GM19351 (cell line): ENCODE data around the gene CCL25.
"Not testable (repeated sequence)": the region's sequence is repeated elsewhere in the genome, so short reads cannot be mapped to it uniquely, and the experiment has no call there.

ENCODE experiments used
- ATAC-seq: cut with Tn5 transposase; IDR thresholded peaks from one replicate; pipeline ENCODE4 v1.9.1; 2021; ENCODE audit warnings: mild to moderate bottlenecking, moderate library complexity; ENCODE audit not compliant: unreplicated experiment

Gene CCL25

DNA sequence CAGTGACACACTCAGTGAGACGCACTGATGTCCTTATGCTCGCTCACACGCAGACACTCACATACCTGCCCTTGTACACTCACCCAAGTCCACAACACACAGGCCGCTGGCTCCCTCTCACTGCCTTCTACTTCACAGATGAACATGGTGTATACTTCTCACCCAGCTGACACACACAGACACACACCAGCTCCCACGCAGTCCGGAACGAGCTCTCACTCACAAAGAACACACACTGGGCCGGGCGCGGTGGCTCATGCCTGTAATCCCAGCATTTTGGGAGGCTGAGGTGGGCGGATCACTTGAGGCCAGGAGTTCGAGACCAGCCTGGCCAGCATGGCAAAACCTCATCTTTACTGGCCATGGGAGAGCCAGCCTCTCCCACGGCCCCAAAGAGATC, 31.6 kb downstream of the CCL25 start:
- no peak for ATAC-seq

DNA sequence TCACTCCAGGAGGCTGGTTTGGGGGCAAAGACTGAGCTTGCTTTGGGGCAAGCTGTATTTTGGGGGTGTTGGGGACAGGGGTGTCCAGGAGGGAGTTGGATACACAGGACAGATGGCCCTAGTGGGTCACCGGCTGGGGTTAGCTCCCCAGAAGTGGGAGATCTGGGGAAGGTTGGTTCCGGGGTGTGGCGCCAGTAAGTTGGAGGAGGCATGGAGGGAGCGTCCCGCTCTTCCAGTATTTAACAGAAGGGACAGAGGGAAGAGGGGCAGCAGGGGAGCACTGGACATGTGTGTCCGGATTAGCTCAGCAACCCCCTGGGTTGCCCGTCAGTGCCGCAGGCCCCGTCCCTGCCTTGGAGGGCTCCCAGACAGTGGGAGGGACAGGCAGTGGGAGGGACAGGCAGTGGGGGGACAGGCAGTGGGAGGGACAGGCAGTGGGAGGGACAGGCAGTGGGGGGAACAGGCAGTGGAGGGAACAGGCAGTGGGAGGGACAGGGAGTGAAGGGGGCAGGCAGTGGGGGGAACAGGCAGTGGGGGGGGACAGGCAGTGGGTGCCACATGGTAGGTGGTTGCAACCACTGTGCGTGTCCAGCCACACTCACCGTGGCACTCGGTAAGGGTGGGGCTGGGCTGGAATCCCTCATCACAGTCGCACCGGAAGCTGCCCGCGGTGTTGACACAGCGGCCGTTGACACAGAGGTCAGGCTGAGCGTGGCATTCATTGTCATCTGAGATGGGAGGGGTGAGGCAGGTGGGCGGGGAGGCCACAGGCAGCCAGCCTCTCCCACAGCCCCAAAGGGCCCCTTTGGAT, 33.2 kb downstream of the CCL25 start:
- ATAC-seq, result no peak

DNA sequence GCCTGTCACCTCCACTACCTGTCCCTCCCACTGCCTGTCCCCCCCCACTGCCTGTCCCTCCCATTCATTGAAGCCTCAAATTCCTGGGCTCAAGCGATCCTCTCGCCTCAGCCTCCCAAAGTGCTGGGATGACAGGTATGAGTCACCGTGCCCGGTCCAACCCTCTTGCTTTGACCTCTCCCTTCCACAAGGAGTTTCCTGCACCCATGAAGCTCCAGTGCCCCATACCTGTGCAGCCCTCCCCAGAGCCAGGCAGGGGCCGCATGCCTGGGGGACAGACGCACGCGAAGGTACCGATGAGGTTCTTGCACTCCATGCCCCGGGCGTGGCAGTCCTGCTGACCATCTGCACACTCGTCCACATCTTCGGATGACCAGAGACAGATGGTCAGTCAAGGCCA, 34.3 kb downstream of the CCL25 start:
- no peak for ATAC-seq

DNA sequence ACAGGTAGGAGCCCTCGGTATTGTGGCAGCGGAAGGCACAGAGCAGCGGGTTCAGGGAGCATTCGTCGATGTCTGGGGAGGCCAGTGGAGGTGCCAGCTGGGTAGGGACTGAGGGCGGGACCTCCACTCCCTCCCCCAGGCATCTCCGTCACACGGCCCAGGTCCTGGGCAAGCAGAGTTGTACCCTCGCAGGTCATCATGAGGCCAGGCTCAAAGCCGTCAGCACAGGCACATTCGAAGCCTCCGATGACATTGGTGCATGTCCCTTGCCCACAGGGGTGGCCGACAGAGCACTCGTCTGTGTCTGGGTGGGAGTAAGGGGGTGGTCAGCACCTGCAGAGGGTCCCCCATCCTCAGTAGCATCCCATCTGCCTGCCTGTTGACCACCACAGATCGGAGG, 35.3 kb downstream of the CCL25 start:
- ATAC-seq, result no peak

DNA sequence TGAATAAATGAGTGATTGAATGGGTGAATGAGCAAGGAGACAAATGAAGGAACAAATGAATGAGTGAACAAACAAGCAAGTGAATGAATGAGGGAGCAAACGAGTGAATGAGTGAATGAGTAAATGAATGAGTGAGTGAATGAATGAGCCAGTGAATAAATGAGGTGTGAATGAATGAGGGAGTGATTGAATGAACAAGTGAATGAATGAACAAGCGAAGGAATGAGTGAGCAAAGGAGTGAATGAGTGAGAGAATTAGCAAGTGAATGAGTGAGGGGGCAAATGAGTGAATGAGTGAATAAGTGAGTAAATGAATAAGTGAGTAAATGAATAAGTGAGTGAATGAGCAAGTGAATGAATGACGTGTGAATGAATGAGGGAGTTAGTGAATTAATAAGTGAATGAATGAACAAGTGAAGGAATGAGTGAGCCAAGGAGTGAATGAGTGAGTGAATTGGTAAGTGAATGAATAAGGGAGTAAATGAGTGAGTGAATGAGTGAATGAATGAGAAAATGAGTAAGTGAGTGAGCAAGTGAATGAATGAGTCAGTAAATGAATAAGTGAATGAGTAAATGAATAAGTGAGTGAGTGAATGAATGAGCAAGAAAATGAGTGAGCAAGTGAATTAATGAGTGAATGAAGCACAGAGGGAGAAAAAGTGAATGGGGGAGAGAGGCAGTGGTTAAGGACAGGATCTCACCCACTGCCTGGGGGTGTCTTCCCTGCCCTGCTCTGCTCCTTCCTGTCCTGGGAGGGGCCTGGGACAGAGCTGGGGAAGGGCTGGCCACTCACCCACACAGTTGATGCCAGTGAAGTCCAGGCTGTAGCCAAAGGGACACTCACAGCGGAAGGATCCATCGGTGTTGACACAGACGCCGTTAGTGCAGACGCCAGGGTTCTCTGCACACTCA, 36.4 kb downstream of the CCL25 start:
- ATAC-seq, result no peak

DNA sequence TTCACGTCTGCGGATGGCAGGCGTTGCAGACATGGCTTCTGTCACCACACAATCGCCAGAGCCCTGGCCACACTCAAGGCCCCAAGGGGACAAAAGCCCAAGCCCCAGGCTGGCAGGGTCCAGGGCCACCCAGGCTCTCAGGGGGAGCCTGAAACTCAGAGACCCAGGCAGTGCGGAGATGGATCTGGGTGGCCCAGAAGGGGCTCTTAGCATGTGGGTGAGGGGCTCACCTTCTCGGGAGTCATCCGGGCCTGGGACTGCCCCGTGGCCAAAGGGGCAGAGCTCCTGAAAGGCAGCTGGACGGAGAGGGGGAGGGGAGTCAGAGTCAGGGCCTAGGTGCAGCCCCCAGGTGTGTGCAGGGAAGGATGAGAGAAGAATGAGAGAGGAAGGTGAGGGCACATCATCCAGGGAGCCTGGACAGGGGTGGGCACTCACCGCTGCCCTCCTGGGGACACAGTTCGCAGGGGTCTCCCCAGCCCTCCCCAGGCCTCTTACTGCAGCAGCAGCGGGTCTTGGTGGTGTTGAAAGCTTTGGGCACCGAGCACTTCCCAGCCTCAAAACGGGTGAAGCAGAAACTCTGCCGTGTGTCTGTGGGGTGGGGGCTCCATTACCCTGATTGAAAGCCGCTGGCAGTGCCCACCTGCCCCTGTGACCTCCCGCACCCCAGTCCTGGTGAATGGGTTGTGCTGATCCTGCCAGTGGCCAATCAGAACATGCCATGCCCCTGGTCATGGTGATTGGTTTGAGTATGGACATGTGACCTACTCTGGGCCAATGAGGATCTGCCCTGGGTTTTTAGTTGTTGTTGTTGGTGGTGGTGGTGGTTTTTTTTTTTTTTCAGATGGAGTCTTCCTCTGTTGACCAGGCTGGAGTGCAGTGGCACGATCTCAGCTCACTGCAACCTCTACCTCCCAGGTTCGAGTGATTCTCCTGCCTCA, 37.4 kb downstream of the CCL25 start:
- no peak for ATAC-seq

DNA sequence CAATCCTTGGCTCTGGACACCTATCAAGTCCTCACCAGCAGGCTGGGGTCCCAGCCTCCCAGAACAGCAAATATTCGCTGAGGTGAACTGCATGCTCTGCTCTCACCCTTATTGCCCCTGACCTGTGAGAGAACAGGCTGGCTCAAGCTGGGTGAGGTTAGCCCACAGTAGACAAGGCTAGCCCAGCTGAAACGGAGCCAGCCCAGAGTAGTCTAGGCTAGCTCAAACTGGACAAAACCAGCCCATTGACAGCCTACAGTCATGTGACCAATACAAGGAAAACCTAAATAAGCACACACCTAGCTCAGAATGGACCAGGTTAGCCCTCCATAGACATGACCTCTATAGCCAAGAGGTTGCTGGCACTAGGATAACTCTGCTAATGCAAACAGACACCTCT, 38.4 kb downstream of the CCL25 start:
- no peak for ATAC-seq

DNA sequence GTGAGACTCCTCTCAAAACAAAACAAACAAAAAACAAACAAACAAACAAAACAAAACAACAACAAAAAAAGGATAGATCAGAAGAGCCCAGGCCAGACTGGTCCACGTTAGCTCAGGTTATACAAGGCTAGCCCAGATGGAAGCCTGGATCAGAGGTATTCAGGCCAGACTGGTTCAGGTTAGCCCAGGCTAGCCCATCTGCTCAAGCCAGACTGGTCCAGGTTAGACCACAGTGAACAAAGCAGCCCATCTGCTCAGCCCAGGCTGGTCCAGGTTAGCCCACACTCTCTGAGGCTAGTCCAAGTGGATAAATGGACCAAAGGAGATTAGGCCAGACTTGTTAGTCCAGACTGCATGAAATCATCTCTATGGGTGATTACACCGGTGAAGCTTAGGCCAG, 41.2 kb downstream of the CCL25 start:
- ATAC-seq, result no peak

DNA sequence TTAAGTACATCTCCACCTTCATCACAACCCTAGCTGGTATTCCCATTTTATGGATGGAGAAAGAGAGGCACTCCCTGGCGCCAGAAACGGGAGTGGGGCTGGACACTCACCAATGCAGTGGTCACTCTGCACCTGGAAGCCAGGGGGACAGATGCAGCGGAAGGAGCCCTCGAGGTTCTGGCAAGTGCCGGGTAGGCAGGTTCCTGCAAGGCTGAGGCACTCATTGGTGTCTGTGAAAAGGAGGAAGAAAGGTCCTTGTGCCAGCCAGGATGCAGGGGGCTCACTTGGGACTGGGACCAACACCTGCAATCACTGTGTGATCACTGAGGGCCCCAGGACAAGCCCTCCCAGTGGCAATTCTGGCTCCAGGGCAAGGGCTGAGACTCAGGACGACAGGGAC, 41.8 kb downstream of the CCL25 start:
- ATAC-seq, result no peak

DNA sequence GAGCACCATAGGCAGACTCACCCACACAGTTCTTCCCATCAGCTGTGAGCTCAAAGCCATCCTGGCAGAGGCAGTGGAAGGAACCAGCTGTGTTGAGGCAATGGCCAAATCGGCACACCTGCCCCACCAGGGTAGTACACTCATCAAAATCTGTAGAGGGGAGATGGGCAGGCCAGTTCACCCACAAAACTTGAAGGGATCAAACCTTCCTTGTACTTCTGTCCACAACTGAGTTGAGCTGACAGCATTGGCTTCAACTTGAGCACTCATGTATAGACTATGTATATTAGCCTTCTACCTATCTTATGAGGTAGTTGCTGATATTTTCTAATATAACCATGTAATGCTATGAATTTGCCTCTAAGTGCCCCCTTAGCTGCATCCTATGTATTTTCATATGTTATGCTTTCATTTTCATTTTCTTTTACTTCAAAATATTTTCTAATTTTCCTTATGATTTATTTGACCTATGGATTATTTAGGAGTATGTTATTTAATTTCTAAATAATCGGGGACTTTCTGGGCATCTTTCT, 42.9 kb downstream of the CCL25 start:
- ATAC-seq, result no peak

DNA sequence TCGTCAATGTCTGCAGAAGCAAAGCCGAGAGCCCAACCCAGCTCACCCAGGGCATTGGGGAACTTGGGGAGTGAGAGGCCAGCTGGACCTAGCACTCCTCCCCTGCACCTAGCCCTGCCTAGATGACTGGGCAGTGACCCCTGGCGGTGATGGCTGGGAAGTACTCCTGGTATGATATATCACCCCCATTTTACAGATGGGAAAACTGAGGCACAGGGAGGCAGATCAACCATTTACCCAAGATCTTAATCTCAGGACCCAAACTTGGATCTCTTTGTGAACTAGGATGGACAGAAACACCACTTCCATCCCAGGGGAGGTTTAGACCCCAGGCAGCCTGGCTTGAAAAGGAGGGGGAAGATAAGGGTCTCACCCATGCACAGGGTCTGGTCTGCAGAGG, 43.5 kb downstream of the CCL25 start:
- ATAC-seq, result no peak

DNA sequence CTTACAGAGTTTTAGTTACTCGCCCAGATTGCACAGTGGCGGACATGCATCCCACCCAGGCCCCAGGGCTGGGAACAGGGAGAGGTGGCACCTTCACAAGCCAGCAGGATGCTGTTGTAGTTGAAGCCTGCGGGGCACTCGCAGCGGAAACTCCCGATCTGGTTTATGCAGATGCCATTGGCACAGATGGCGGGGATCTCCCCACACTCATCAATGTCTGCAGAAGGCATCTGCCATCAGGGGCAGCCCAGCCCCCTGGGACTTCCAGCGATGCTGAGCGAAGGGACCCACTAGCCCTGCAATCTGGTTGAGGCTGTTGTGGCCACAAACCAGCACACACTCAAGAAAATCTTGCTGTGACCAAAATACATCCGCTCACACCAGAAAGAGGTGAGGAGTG, 44.6 kb downstream of the CCL25 start:
- ATAC-seq, result no peak

DNA sequence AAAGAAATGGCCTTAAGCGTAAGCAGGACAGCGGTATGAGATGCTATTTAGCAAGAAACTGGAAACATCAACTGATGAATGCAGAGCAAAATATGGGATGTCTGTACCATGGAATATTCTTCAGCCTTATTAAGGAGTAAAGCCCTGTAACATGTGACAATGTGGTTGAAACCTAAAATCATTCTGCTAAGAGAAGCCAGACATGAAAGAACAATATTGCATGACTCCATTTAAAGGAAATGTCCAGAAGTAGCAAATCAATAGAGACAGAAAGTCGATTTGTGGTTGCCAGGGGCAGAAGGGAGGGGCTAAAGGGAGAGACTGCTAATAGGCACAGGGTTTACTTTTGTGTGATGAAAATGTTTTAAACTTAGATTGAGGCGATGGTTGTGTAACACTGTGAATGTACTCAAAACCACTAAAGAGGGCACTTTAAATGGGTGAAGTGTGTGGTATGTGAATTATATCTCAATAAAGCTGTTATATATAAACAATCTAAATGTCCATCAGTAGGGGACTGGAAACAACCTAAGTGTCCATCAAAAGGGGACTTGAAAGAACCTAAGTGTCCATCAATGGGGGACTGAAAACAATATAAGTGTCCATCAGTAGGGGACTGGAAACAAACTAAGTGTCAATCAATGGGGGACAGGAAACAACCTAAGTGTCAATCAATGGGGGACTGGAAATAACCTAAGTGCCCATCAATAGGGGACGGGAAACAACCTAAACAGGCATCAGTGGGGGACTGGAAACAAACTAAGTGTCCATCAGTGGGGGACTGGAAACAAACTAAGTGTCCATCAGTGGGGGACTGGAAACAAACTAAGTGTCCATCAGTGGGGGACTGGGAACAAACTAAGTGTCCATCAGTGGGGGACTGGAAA, 45.4 kb downstream of the CCL25 start:
- ATAC-seq, result no peak

DNA sequence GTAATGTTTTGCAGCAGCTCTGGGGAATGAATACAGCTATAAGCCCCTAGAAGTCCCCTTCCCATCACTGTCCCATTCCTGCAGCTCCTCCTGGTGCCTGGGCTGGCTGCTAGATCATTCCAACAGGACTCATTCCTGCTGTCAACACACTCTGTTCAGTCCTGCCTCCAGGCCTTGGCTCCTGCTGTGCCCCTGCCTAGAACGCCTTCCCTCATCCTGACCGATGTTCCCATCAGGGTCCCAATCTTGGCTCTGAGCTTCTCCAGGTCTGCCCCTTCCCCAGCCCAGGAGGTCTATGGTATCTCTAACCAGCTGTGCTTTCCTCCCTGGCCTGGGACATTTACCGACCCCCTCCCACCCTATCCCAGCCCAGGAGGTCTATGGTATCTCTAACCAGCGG, 48.8 kb downstream of the CCL25 start:
- ATAC-seq, result no peak

DNA sequence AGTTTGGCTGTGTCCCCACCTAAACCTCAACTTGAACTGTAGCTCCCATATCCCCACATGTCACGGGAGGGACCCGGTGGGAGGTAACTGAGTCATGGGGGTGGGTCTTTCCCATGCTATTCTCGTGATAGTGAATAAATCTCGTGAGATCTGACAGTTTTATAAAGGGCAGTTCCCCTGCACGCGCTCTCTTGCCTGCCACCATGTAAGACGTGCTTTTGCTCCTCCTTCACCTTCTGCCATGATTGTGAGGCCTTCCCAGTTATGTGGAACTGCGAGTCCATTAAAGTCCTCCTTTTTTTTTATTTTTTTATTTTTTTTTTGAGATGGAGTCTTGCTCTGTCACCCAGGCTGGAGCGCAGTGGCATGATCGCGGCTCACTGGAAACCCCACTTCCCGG, 49.4 kb downstream of the CCL25 start:
- not testable (repeated sequence) for ATAC-seq

DNA sequence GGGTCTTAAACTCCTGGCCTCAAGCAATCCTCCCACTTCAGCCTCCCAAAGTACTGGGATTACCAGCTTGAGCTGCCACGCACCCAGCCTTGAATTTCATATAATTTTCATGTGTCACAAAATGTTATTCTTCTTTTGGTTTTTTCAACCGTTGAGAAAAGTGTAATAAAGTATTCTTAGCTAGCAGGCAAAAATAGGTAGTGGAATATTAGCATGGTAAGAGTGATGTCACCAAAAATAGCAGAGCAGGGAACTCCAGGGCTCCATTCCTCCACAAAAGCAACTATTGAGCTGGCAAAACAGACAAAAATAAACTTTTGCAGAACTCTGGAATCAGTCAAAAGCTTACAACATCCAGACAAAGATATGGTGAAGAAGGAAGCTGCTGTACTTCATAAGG, 52.9 kb downstream of the CCL25 start:
- ATAC-seq, result no peak

DNA sequence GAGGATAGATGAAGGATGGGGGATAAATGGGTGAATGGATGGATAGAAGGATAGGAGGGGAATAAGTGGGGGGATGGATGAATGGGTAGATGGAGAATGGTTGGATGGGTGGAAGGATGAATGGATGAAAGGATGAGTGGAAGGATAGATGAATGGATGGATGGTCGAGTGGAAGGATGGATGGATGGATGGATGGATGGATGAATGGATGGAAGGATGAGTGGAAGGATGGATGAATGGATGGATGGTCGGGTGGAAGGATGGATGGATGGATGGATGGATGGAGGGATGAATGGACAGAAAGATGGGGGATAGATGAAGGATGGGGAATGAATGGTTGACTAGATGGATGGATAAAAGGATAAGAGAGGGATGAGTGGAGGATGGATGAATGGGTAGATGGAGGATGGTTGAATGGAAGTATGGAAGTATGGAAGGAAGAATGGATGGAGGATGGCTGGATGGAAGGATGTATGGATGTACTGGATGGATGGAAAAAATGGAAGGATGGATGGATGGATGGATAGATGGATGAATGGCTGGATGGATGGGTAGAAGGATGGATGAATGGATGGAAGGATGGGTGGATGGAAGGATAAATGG, 54.8 kb downstream of the CCL25 start:
- ATAC-seq, result no peak

DNA sequence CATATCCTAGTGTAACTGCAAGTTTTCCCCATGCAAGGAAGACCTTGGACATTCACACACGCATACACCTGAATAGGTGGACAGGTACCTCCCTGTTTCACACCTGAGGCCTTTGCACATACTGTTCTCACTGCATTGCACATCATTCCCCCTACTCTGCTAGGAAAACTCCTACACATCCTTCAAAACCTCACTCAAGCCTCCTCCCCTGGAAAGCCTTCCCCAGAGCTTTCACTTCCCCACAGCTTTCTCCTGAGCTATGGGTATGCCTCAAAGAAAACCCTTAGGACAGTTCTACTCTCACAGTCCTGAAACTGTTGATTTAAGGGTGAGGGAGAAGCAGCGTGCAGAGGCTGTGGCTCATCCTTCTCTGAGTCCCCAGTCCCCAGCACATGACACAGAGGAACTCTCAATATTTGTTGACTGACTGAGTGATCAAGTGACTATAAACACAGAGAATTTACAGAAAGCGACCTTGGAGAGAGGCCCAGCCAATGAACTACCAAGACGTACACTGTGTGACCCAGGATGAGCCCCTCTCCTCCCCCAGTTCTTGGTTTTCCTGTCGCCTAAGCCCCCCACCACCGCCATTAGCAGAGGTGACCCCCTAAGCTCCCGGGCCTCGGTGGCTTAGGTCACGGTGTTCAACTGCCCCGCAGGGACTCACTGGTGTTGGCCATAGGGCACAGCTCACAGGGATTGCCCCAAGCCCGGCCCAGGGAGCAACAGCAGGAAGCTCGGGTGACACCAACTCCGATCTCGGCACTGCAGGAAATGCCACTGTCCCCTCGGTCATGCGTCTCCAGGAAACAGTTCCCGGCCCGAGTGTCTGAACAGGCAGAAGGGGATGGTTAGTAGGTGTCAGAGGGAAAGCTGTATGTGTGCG, 56.2 kb downstream of the CCL25 start:
- no peak for ATAC-seq
